Measurements from ENCODE around the gene RGS9BP. TPM values are rescaled to one million over a fixed set of nuclear protein-coding genes. Genes with fewer than 3 reads are reported as not detected.

Gene RGS9BP
- total and polyA plus RNA-seq, 2 of the 13 experiments (the other 11 are each of a cell fraction or from before 2014, with no cell fraction given): 0.01 TPM; not detected in 1

GRCh38 chr19:32708457-32708856 lies 32.8 kb downstream of the RGS9BP start:
- intact Hi-C loops (cut with micrococcal nuclease; ENCODE audit: unreplicated experiment): no loop called here
- Histone ChIP-seq H3K4me2 (ENCODE audit: low read depth, low read length) (no peak overlapping the region), H3K9me3 (ENCODE audit: low read length) (peaks cover 13% of the 10 kb centered on the region), H3K9ac (ENCODE audit: insufficient read depth, low read depth, low read length) (no peak overlapping the region), H3K36me3 (replicated peaks in 1 of 2; ENCODE audit: control insufficient read depth in 1 of 2, insufficient read depth in 2 of 2, low read length in 2 of 2) (peaks cover 2 to 19% of the 10 kb centered on the region in 2 experiments; a peak in 2 of 5 replicates), H3K4me1 (ENCODE audit: insufficient read depth, low read length) (no peaks in the 10 kb centered on the region), H3K4me3 (replicated peaks in 1 of 3; ENCODE audit: insufficient read depth in 1 of 3, low read depth in 2 of 3, low read length in 3 of 3) (no peak overlapping the region), H3K27ac (ENCODE audit: extremely low read length, insufficient read depth, low read length) (no peak overlapping the region), H2AFZ (ENCODE audit: low read length) (no peak overlapping the region), H3K27me3 (ENCODE audit: control insufficient read depth in 1 of 2, insufficient read depth in 2 of 2, low read length in 2 of 2) (no peaks in the 10 kb centered on the region), H4K20me1 (ENCODE audit: insufficient read depth, low read length) (peaks cover 15% of the 10 kb centered on the region; the same call in 1 of the 2 replicates), H3K79me2 (ENCODE audit: insufficient read depth, low read length) (no peaks in the 10 kb centered on the region)
- in situ Hi-C loops (cut with HindIII; ENCODE audit: extremely low pct_ligation_motif_present, low pct_unique_long_range_greater_than_20kb): no loop called here
- ChIA-PET CTCF (ENCODE audit: low intra/inter-chr PET ratio, low total read pairs) (no interaction called here), POLR2A (no interaction called here)
- ATAC-seq (no peak), FAIRE-seq (no peak), DNase-seq (ENCODE audit: low spot score) (no peak)
- TF ChIP-seq, protein P1, sequence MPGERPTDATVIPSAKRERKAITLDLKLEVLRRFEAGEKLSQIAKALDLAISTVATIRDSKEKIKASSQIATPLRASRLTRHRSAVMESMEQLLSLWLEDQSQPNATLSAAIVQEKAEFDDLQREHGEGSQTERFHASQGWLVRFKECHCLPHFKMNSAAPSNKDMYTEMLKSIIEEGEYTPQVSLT (CRISPR knock-in tag; IDR thresholded peaks at IDR 0.05; ENCODE audit: borderline replicate concordance, low read depth): no peak
- TF ChIP-seq SIN3A (IDR thresholded peaks at IDR 0.05; ENCODE audit: borderline replicate concordance, low read depth, low read length) (no peak), KLF6 (CRISPR knock-in tag; IDR thresholded peaks at IDR 0.05) (no peak), ZNF788 (CRISPR knock-in tag; IDR thresholded peaks at IDR 0.05; ENCODE audit: borderline replicate concordance) (no peak), IKZF4 (CRISPR knock-in tag; IDR thresholded peaks at IDR 0.05; ENCODE audit: borderline replicate concordance, low read depth, not compliant biosample characterization) (no peak)
- 80% methylated on average over 2 of the region's 3 CpGs for WGBS (ENCODE audit: low lambda C conversion rate)
- BruUV-seq (replicated peaks): no TSS peak

DNA sequence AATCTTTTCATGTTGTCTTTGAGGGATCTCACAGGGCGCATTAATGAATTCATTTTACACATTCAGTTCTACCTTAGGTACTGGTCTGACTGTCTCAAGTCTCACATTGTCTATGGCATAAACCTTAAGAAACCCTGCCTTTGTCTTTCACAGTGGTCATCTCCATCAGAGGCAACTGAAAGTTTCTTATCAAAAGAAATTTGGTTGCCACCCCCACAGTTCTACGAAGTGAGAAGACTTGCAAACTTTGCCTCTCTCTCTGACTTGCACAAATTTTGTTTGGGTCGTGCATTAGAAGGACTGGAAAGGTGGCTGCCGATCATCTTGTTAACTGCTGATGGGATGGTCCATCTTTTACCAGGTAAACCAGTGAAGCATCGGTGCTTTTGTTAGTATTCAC lies 33.4 kb downstream of the RGS9BP start:
- 100% methylated on average over 4 of the region's 5 CpGs for WGBS (ENCODE audit: low lambda C conversion rate)
- POLR2A ChIA-PET: no interaction called here
- TF ChIP-seq SIX4 (CRISPR knock-in tag; IDR thresholded peaks at IDR 0.05) (no peak), ZNF724P (CRISPR knock-in tag; IDR thresholded peaks at IDR 0.05; ENCODE audit: borderline replicate concordance) (no peak), ZBTB42 (CRISPR knock-in tag; IDR thresholded peaks at IDR 0.05) (no peak), TFDP2 (CRISPR knock-in tag; IDR thresholded peaks at IDR 0.05) (no peak), FOSL1 (CRISPR knock-in tag; IDR thresholded peaks at IDR 0.05; ENCODE audit: borderline replicate concordance) (no peak), ZNF782 (CRISPR knock-in tag; IDR thresholded peaks at IDR 0.05; ENCODE audit: borderline replicate concordance) (no peak), ZNF207 (IDR thresholded peaks at IDR 0.05; ENCODE audit: borderline replicate concordance) (no peak), ZBTB1 (CRISPR knock-in tag; IDR thresholded peaks at IDR 0.05; ENCODE audit: borderline replicate concordance) (no peak), HNRNPUL1 (IDR thresholded peaks at IDR 0.05; ENCODE audit: low read depth, low read length) (no peak), THAP9 (CRISPR knock-in tag; IDR thresholded peaks at IDR 0.05; ENCODE audit: borderline replicate concordance) (no peak)

More for the DNA sequence above, 33.4 kb downstream of the RGS9BP start:
- no peak for FAIRE-seq
- no peak for ATAC-seq
- Histone ChIP-seq H3K9me3 (ENCODE audit: low read length) (peaks cover 7% of the 10 kb centered on the region), H3K36me3 (replicated peaks in 1 of 2; ENCODE audit: control insufficient read depth in 1 of 2, insufficient read depth in 2 of 2, low read length in 2 of 2) (peaks cover 2 to 21% of the 10 kb centered on the region in 2 experiments; a peak in 2 of 5 replicates), H3K27me3 (ENCODE audit: control insufficient read depth in 1 of 2, insufficient read depth in 2 of 2, low read length in 2 of 2) (no peaks in the 10 kb centered on the region), H3K9ac (ENCODE audit: insufficient read depth, low read depth, low read length) (no peak overlapping the region), H4K20me1 (ENCODE audit: insufficient read depth, low read length) (peaks cover 15% of the 10 kb centered on the region; the same call in 1 of the 2 replicates), H2AFZ (ENCODE audit: low read length) (no peak overlapping the region), H3K79me2 (ENCODE audit: insufficient read depth, low read length) (no peaks in the 10 kb centered on the region), H3K4me3 (replicated peaks in 1 of 3; ENCODE audit: insufficient read depth in 1 of 3, low read depth in 2 of 3, low read length in 3 of 3) (no peak overlapping the region), H3K4me1 (ENCODE audit: insufficient read depth, low read length) (no peaks in the 10 kb centered on the region), H3K4me2 (ENCODE audit: low read depth, low read length) (no peak overlapping the region), H3K27ac (ENCODE audit: extremely low read length, insufficient read depth, low read length) (no peak overlapping the region)
- in situ Hi-C loops (cut with HindIII; ENCODE audit: extremely low pct_ligation_motif_present, low pct_unique_long_range_greater_than_20kb): no loop called here
- no TSS peak for BruUV-seq (replicated peaks)
- no peak for DNase-seq (ENCODE audit: low spot score)
- intact Hi-C loops (cut with micrococcal nuclease; ENCODE audit: unreplicated experiment): no loop called here
- CTCF ChIA-PET (ENCODE audit: low intra/inter-chr PET ratio, low total read pairs): no interaction called here

Measured in HepG2 (cell line).